Bronchial epithelial cell (primary cell): ENCODE measurements around the gene MARCKSL1. TPM values are rescaled to one million over a fixed set of nuclear protein-coding genes. Genes with fewer than 3 reads are reported as not detected.

Experiments
- DNase-seq: peaks from one replicate; pipeline ENCODE4 v3.0.0-alpha.2; 2010; ENCODE audit warnings: low read depth
- FAIRE-seq: peaks from 2 replicates; lab custom pipeline; 2011; peaks lifted over from hg19 to GRCh38; lab: Jason Lieb, UNC
- H3K27me3 ChIP-seq: 2 replicates; pipeline ENCODE4 v1.5.1; 2011; ENCODE audit warnings: low read length; ENCODE audit not compliant: control insufficient read depth, insufficient read depth
- H3K36me3 ChIP-seq: 2 replicates; pipeline ENCODE4 v1.5.1; 2011; ENCODE audit warnings: low read length; ENCODE audit not compliant: control insufficient read depth, insufficient read depth
- H3K4me3 ChIP-seq: 2 replicates; pipeline ENCODE4 v1.5.1; 2011; ENCODE audit warnings: mild to moderate bottlenecking, low read depth, low read length, control low read depth
- CTCF ChIP-seq: IDR thresholded peaks from 2 replicates; pipeline ENCODE4 v1.5.1; 2011; ENCODE audit warnings: mild to moderate bottlenecking, moderate library complexity, low read length, control low read depth, inconsistent platforms; ENCODE audit not compliant: insufficient read depth, severe bottlenecking
- total RNA-seq: library from RNA; depleted of rRNA; stranded (reverse); fragments of >200 nt; gene quantifications from 2 replicates; pipeline ENCODE4 v1.2.1, GENCODE V29; 2014

Gene MARCKSL1
- total RNA-seq, 1 donor from 2014 or later, result 4.2 TPM

- FAIRE-seq, result no peak
- H3K36me3 ChIP-seq, result peaks cover 4% of the 10 kb centered on the region
- no peak for TF ChIP-seq CTCF
These were observed 19.1 kb downstream of the MARCKSL1 start for GRCh38 chr1:32316903-32317277.

GRCh38 chr1:32311709-32312393 lies 24.2 kb downstream of the MARCKSL1 start:
- DNase-seq (no peak), FAIRE-seq (no peak)
- TF ChIP-seq CTCF, result no peak
- Histone ChIP-seq H3K36me3 (peaks cover 2% of the 10 kb centered on the region), H3K4me3 (no peak overlapping the region), H3K27me3 (no peaks in the 10 kb centered on the region)

More at GRCh38 chr1:32316903-32317277, 19.1 kb downstream of the MARCKSL1 start:
- no peaks in the 10 kb centered on the region for H3K27me3 ChIP-seq
- H3K4me3 ChIP-seq, result no peak overlapping the region
- no peak for DNase-seq

GRCh38 chr1:32309960-32310359 lies 26.1 kb downstream of the MARCKSL1 start:
- Histone ChIP-seq H3K36me3 (no peaks in the 10 kb centered on the region), H3K27me3 (no peaks in the 10 kb centered on the region), H3K4me3 (no peak overlapping the region)
- no peak for FAIRE-seq
- TF ChIP-seq CTCF, result no peak
- no peak for DNase-seq

GRCh38 chr1:32307324-32307723 lies 28.7 kb downstream of the MARCKSL1 start:
- Histone ChIP-seq H3K27me3 (no peaks in the 10 kb centered on the region), H3K4me3 (no peak overlapping the region), H3K36me3 (peaks cover 11% of the 10 kb centered on the region)
- FAIRE-seq, result no peak
- peak; percentile 54 for DNase-seq
- TF ChIP-seq CTCF, result no peak

GRCh38 chr1:32305310-32305709 lies 30.7 kb downstream of the MARCKSL1 start:
- H3K4me3 ChIP-seq, result no peak overlapping the region
- no peak for TF ChIP-seq CTCF
- H3K27me3 ChIP-seq, result no peaks in the 10 kb centered on the region
- FAIRE-seq (no peak), DNase-seq (no peak)
- peaks cover 11% of the 10 kb centered on the region for H3K36me3 ChIP-seq
